IPS-20b (cell line): Measurements from ENCODE around the gene ANXA3.

Experiments
- H3K27ac ChIP-seq: one replicate; pipeline ENCODE4 v1.5.1; 2013; ENCODE audit warnings: low read length
- H3K27me3 ChIP-seq: 2 replicates; pipeline ENCODE4 v1.6.1; 2013; ENCODE audit warnings: mild to moderate bottlenecking, low read length, inconsistent platforms; ENCODE audit not compliant: insufficient read depth
- H3K36me3 ChIP-seq: 2 replicates; pipeline ENCODE4 v1.6.1; 2013; ENCODE audit warnings: low read depth, mild to moderate bottlenecking, inconsistent platforms, low read length, moderate library complexity; ENCODE audit not compliant: insufficient read depth
- H3K4me1 ChIP-seq: 2 replicates; pipeline ENCODE4 v1.6.1; 2013; ENCODE audit warnings: mild to moderate bottlenecking, control low read depth, inconsistent platforms, low read length, moderate library complexity; ENCODE audit not compliant: insufficient read depth
- H3K4me3 ChIP-seq: 2 replicates; pipeline ENCODE4 v1.5.1; 2013; ENCODE audit warnings: mild to moderate bottlenecking, low read length, inconsistent platforms
- H3K9ac ChIP-seq: 2 replicates; pipeline ENCODE4 v1.6.1; 2013; ENCODE audit warnings: low read depth, mild to moderate bottlenecking, inconsistent platforms, low read length, moderate library complexity
- H3K9me3 ChIP-seq: 2 replicates; pipeline ENCODE4 v1.6.1; 2013; ENCODE audit warnings: mild to moderate bottlenecking, low read depth, low read length, inconsistent platforms; ENCODE audit not compliant: insufficient read depth

Gene ANXA3

DNA sequence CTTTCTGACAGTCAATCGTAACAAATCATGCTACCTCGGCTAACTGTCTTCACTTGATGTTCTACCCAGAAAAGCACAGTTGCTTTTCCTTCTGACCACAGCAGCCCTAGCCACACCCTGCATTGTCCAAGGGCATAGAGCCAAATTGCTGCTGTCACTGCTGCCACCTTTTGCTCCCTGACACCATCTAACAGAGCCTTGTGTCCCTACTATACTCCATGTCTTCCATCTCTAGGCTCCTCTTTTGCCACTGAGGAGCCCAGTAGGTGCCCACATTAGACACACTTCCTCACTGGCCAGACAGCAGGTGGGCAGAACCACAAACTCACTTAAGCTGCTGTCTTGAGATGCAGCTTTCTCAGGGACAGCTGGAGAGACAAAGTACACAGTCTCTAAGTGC is 91.4 kb downstream of the ANXA3 start:
- Histone ChIP-seq H3K4me1 (no peaks in the 10 kb centered on the region), H3K27ac (no peak overlapping the region)

DNA sequence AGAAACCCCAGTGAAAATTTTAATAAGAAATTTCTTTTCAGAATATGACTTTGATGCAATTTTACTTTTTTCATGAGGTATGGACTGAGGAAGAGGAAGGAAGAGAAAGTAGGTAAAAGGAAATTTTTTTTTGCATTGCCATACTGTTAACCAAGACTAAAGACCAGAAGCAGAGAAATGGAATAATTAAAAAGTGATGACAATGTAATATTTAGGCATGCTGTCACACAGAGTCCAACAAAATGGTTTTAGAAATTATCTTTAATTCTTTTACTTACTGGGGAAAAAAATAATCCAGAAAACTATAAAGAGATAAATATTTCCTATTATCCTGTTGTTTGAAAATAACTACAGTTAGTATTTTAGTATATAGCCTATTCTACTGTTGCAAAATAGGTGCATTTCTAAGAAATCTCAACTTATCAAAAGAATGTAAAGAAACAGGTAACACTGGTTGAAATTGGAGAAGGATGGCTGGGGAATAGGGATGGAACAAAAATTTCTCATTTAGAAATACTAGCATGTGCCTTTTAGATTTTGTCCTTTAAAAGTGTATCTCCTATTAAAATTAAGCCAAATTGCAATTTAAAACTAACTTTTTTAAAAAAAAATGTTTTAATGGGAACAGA is 92.6 kb downstream of the ANXA3 start:
- Histone ChIP-seq H3K9me3 (no peaks in the 10 kb centered on the region), H3K9ac (no peak overlapping the region), H3K4me3 (no peak overlapping the region), H3K27ac (no peak overlapping the region), H3K4me1 (no peaks in the 10 kb centered on the region), H3K36me3 (no peaks in the 10 kb centered on the region), H3K27me3 (no peaks in the 10 kb centered on the region)

More for the DNA sequence above, 91.4 kb downstream of the ANXA3 start:
- Histone ChIP-seq H3K27me3 (no peaks in the 10 kb centered on the region), H3K4me3 (no peak overlapping the region), H3K9me3 (no peaks in the 10 kb centered on the region), H3K36me3 (no peaks in the 10 kb centered on the region), H3K9ac (no peak overlapping the region)

DNA sequence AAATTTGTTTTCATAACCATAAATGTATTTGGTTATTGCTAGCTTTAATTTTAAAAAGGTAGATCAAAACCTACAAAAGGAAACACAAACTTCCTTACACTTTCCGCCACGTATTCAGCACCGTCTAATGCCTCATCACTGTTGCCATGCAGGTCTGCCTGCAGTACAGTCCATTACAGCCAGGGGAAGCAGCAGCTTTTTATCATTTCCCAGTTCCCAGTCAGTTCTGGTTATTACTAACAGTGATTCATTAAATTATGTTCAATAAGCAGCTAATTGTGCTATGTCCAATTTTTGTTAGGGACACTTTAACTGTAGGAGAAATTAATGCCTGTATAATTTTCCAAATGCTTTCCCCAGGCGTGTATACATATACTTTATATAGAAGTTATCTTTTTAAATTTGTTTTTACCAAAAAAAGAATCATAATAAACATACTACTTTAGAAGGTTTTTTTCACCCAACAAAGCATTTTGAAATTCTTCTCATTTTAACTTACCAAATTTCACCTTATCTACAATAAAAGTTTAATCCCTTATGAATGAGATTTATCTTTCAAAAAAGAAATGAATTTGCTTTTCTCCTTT is 93.3 kb downstream of the ANXA3 start:
- H3K9ac ChIP-seq: no peak overlapping the region
- no peaks in the 10 kb centered on the region for H3K4me1 ChIP-seq
- no peak overlapping the region for H3K4me3 ChIP-seq
- H3K9me3 ChIP-seq: no peaks in the 10 kb centered on the region
- H3K27me3 ChIP-seq: no peaks in the 10 kb centered on the region
- H3K36me3 ChIP-seq: no peaks in the 10 kb centered on the region
- no peak overlapping the region for H3K27ac ChIP-seq

DNA sequence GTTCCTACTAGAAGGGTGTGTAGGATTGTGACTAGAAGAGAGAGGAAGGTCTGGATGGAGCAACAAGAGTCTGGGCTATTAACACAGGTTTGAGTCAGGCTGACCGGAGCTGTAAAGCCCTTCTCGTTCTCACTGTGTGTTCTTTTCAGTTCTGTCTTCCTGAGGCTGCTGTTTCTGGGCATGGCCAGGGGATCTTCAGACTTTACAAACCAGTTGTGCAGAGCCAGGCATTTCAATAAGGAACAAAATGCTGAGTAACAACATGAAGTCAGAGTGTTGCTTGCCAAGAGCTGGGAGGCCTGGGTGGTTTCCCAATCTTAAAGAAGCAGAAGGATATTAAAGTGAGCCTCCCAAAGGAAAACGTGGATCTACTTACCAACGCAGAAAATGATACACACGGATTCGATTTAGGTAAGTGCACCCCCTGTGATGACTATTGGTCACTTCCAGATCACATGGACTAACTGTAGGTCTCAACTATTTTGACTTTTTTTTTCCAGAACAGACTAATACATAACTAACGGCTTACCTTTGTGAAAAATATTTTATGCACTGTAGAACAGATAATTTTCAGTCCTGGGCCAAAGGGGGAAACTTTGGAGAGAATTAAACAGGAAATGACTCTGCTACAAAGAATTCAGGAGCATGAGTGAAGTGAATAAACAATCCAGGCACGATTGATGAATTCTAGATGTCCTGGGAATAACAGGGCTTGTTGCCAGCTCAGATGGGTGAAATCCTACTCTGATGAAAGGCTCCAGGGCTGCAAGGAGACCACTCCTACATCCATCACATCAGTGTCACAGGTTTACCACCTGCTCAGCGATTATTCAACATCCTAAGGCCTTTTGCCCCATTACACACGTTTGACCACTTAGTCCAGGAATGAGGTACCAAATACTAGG is 94.5 kb downstream of the ANXA3 start:
- no peak overlapping the region for H3K27ac ChIP-seq
- no peaks in the 10 kb centered on the region for H3K4me1 ChIP-seq

DNA sequence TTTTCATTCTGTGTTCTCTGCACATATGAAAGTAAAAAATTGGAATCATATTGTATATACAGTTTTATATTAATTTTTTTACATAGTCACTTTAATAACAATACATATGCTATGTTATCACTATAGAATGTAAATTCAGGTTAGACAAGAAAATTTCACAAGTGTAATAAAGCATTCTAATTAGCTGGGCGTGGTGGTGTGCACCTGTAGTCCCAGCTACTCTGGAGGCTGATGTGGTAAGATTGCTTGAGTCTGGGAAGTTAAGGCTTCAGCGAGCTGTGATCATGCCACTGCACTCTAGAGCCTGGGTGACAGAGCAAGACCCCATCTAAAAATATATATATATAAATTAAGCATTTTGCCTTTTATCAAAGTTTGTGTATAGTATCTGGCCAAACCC is 95.7 kb downstream of the ANXA3 start:
- Histone ChIP-seq H3K27me3 (no peaks in the 10 kb centered on the region), H3K4me1 (no peaks in the 10 kb centered on the region)

More for the DNA sequence above, 94.5 kb downstream of the ANXA3 start:
- no peak overlapping the region for H3K9ac ChIP-seq
- H3K27me3 ChIP-seq: no peaks in the 10 kb centered on the region
- no peak overlapping the region for H3K4me3 ChIP-seq
- H3K9me3 ChIP-seq: no peaks in the 10 kb centered on the region
- no peaks in the 10 kb centered on the region for H3K36me3 ChIP-seq

DNA sequence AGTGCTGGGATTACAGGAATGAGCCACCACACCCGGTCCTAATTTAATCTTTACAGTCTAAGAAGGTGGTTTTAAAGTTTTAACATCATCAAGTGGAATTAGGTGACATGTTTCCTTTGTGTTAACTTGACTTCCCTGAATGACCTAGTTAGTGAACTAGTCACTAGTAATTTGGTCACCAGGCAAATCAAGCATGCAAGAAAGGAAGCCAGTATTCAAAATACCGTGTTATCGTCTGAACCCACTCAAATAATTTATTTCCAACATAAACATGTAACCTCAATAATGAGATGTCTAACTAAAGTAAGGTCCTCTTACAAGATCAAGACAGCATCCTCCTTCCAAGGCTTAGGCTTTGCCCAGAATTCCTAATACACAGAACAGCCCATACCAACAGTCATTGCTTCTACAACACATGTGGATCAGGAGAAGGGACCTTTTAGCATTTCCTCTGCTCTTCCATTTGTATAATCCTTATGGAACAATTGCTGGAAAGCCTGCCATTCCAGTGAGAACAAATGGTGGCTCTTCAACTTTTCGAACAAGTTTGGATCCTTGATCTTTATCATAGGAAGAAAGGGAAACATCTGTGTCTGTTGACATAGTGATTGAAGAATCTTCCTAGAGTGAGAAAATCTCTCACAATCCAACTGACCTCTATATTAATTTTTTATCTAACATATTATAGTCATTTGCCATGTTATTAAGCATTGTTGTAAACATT is 97.2 kb downstream of the ANXA3 start:
- Histone ChIP-seq H3K27me3 (no peaks in the 10 kb centered on the region), H3K4me3 (no peak overlapping the region), H3K9me3 (no peaks in the 10 kb centered on the region), H3K4me1 (no peaks in the 10 kb centered on the region), H3K27ac (no peak overlapping the region), H3K9ac (no peak overlapping the region), H3K36me3 (no peaks in the 10 kb centered on the region)

More for the DNA sequence above, 95.7 kb downstream of the ANXA3 start:
- no peaks in the 10 kb centered on the region for H3K36me3 ChIP-seq
- H3K9me3 ChIP-seq: no peaks in the 10 kb centered on the region
- no peak overlapping the region for H3K9ac ChIP-seq
- no peak overlapping the region for H3K4me3 ChIP-seq
- H3K27ac ChIP-seq: no peak overlapping the region

DNA sequence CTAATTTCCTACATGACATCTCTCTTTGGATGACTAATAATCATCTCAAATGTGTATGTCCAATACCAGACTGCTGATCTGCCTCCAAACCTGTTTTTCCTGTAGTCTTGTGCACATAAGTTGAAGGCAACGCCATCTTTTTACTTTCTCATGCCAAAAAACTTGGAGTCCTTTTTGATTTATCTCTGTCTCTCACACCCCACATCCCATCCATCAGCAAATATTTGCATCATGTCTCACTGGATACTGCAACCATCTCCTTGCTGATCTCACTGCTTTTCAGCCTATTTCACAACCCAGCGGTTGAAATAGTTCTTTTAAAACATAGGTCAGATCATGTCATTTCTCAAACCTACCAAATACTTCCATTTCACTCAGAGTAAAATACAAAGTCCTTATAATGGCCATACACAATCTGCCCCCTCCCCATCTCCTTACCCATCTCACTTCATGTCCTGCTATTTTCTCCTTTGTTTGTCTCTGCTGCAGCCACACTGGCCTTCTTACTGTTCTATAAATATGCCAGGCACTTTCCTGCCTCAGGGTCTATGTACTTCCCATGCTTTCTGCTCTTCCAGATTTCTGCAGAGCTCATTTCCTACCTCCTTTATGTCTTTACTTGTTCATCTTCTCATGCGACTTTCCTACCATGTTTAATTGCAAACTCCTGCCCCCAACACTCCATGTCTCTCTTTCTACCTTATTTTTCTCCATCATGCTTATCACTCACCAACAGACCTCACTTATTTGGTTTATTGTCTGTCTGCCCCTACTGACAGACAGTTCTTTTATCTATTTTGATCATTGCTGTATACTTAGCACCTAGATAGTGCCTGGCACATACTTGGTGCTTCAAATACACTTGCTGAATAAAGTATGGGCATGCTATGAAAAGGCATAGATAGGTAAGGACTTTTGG is 98.8 kb downstream of the ANXA3 start:
- H3K36me3 ChIP-seq: no peaks in the 10 kb centered on the region
- no peaks in the 10 kb centered on the region for H3K4me1 ChIP-seq
- H3K27me3 ChIP-seq: no peaks in the 10 kb centered on the region
- H3K9ac ChIP-seq: no peak overlapping the region
- no peaks in the 10 kb centered on the region for H3K9me3 ChIP-seq
- no peak overlapping the region for H3K4me3 ChIP-seq
- no peak overlapping the region for H3K27ac ChIP-seq

DNA sequence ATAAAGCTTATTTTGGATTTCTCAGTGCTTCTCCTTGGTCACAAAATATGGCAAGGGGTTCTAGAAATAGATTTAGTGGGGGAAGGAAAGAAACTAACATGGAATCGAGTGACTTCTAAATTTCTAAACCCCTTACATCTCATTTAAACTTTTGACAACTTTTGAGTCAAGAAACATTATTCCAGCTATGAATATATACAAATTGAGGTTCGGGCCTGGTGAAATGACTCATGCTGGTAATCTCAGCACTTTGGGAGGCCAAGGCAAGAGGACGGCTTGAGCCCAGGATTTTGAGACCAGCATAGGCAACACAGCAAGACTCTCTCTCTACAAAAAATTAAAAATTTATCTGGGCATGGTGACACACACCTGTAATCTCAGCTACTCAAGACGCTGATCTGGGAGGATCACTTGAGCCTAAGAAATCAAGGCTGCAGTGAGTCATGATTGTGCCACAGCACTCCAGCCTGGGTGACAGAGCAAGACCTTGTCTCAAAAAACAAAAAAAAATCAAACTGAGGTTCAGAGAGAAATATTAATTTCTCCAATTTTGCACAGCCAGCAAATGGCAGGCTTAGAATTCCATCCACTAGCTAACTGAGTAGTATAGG is 99.8 kb downstream of the ANXA3 start:
- H3K4me3 ChIP-seq: no peak overlapping the region
- H3K36me3 ChIP-seq: no peaks in the 10 kb centered on the region
- no peaks in the 10 kb centered on the region for H3K4me1 ChIP-seq
- H3K9ac ChIP-seq: no peak overlapping the region
- H3K27ac ChIP-seq: no peak overlapping the region
- H3K9me3 ChIP-seq: no peaks in the 10 kb centered on the region
- no peaks in the 10 kb centered on the region for H3K27me3 ChIP-seq

DNA sequence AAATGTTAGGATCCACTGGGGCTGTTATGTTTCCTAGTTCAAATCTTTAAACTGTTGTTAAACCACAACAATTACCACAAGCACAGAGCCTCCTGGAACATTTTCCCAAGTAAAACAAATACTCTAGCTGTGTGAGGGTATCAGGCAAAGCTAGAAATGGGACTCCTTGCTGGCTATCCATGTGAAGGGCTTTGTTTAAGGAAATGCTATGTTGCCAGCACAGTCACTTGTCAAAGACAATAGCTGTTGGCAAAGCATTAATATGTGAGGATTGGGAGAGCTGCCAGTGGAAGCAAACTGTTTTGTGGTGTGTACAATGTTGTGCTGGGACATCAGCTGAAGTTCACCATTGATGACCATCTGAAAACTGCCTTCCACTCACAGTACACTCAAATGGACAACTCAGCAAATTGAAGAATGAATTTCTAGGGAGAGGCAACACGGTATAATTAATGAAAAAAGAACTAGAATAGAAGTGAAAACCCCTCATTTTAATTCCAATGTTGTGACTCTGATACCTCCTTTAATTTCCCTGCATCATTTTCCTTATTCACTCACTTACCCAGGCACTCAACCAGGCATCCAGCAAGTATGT is 100.8 kb downstream of the ANXA3 start:
- Histone ChIP-seq H3K4me3 (no peak overlapping the region), H3K9me3 (no peaks in the 10 kb centered on the region), H3K36me3 (no peaks in the 10 kb centered on the region), H3K27me3 (no peaks in the 10 kb centered on the region), H3K9ac (no peak overlapping the region), H3K4me1 (no peaks in the 10 kb centered on the region), H3K27ac (no peak overlapping the region)

DNA sequence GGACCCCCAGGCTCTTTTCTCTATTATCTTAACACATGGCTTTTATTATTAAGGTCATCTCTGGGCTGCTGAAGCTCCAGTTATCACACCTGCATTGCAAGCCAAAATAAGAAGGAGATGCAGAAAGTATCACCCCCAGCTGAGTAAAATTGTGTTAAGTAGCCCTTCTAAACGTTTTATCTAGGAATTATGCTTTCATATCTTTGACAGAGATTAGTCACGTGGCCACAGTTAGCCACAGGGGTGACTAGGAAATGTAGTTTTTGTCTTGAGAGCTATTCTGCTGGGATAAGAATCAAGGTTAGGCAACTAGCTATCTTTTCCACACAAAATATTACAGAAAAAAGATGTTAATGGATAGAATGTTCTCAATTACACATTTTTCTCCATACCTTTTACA is 102.1 kb downstream of the ANXA3 start:
- no peaks in the 10 kb centered on the region for H3K36me3 ChIP-seq
- no peaks in the 10 kb centered on the region for H3K27me3 ChIP-seq
- no peaks in the 10 kb centered on the region for H3K9me3 ChIP-seq
- H3K27ac ChIP-seq: no peak overlapping the region
- no peak overlapping the region for H3K9ac ChIP-seq
- H3K4me1 ChIP-seq: no peaks in the 10 kb centered on the region
- H3K4me3 ChIP-seq: no peak overlapping the region
